Kidney (tissue), 14 donors: ENCODE measurements around the gene HSF2BP. TPM values are rescaled to one million over a fixed set of nuclear protein-coding genes. Genes with fewer than 3 reads are reported as not detected.

Experiments used
- DNase-seq, 5 donors: peaks; one replicate each; pipeline ENCODE4 v3.0.0-alpha.2; 2013 to 2020
- FAIRE-seq: peaks from 2 replicates; lab custom pipeline; 2012; peaks lifted over from hg19 to GRCh38; lab: Jason Lieb, UNC
- H3K27ac ChIP-seq, 2 donors: one replicate each; pipeline ENCODE4 v1.7.0; 2013; ENCODE audit warnings: low read depth in 2 of 2, low read length in 2 of 2, inconsistent platforms in 1 of 2
- H3K27me3 ChIP-seq: one replicate; pipeline ENCODE4 v1.7.1; 2013; ENCODE audit warnings: low read length, inconsistent platforms; ENCODE audit not compliant: control insufficient read depth, insufficient read depth
- H3K36me3 ChIP-seq, 3 donors: one replicate each; pipeline versions ENCODE4 v1.7.0 to v1.7.1; 2013; ENCODE audit warnings: low read length in 3 of 3, control low read depth in 1 of 3, inconsistent platforms in 1 of 3; ENCODE audit not compliant: insufficient read depth in 3 of 3, control insufficient read depth in 2 of 3
- H3K4me1 ChIP-seq, 3 donors: one replicate each; pipeline versions ENCODE4 v1.7.0 to v1.7.1; 2013; ENCODE audit warnings: low read length in 3 of 3, inconsistent platforms in 1 of 3, low read depth in 1 of 3; ENCODE audit not compliant: control insufficient read depth in 2 of 3, insufficient read depth in 2 of 3
- H3K4me3 ChIP-seq, 3 donors: one replicate each; pipeline versions ENCODE4 v1.7.0 to v1.8.1; 2013; ENCODE audit warnings: low read length in 3 of 3, control low read depth in 1 of 3, inconsistent platforms in 1 of 3
- H3K9ac ChIP-seq, 3 donors: one replicate each; pipeline versions ENCODE4 v1.7.0 to v1.7.1; 2013; ENCODE audit warnings: low read length in 3 of 3, control low read depth in 1 of 3, inconsistent platforms in 1 of 3
- H3K9me3 ChIP-seq, 3 donors: one replicate each; pipeline versions ENCODE4 v1.7.0 to v1.7.1; 2013; ENCODE audit warnings: low read length in 3 of 3, control low read depth in 1 of 3, inconsistent platforms in 1 of 3; ENCODE audit not compliant: control insufficient read depth in 2 of 3, insufficient read depth in 1 of 3
- CTCF ChIP-seq: IDR thresholded peaks from 3 replicates; pipeline ENCODE4 v1.5.1; 2012; ENCODE audit warnings: mild to moderate bottlenecking, moderate library complexity, borderline replicate concordance; ENCODE audit not compliant: insufficient read depth; ENCODE audit errors: extremely low read depth
- intact Hi-C: fragments of 100-400 bp; cut with DNase I; formaldehyde crosslinking; loops from one replicate; pipeline ENCODE4 v1.11.1; 2022
- polyA plus RNA-seq: library from polyadenylated mRNA; stranded (reverse); fragments of 350-450 nt; fragmentation: Illumina TruSeq; extraction: RNeasy Lipid Tissue Mini Kit (QIAGEN cat#74804); gene quantifications from one replicate; pipeline ENCODE4 v1.2.3, GENCODE V29; 2014; ENCODE audit warnings: low read depth, low replicate concordance; ENCODE audit not compliant: insufficient read depth
- total RNA-seq: library from RNA; stranded (reverse); fragmentation: NEBNext Ultra II Directional; extraction: Animal tissue kit (Norgen Biotek cat#: 25700); gene quantifications from one replicate; pipeline ENCODE4 v1.2.1, GENCODE V29; 2021
- donor health status: control.
- donor health status: control.
- donor health status: control.
- donor health status: control.
- donor health status: control.
- donor health status: DM: yes; HTN: yes; CAD: no.
- donor health status: Normal renal cell carcinoma (clear cell type).

The HSF2BP gene
- total and polyA plus RNA-seq, 2 donors from 2014 or later, result 0.19 to 0.60 TPM

- Histone ChIP-seq H3K27ac (no peak overlapping the region), H3K9ac (no peak overlapping the region), H3K27me3 (no peaks in the 10 kb centered on the region), H3K4me1 (no peaks in the 10 kb centered on the region), H3K4me3 (no peak overlapping the region), H3K36me3 (peaks cover 2 to 20% (median 14%) of the 10 kb centered on the region in 3 donors), H3K9me3 (no peaks in the 10 kb centered on the region)
- intact Hi-C loops, result no loop called here
- DNase-seq (no peak), FAIRE-seq (no peak)
- no peak for TF ChIP-seq CTCF
Observed at GRCh38 chr21:43676391-43676790, 17.1 kb upstream of the HSF2BP start.

GRCh38 chr21:43675871-43676270 lies 16.6 kb upstream of the HSF2BP start:
- intact Hi-C loops, result no loop called here
- H3K4me1 ChIP-seq, result no peaks in the 10 kb centered on the region
- DNase-seq (no peak), FAIRE-seq (no peak)
- H3K27me3 ChIP-seq, result no peaks in the 10 kb centered on the region
- no peak overlapping the region for H3K4me3 ChIP-seq
- no peak overlapping the region for H3K27ac ChIP-seq
- no peak overlapping the region for H3K9ac ChIP-seq
- TF ChIP-seq CTCF, result no peak
- H3K36me3 ChIP-seq, result peaks cover 2 to 20% (median 17%) of the 10 kb centered on the region in 3 donors
- H3K9me3 ChIP-seq, result no peaks in the 10 kb centered on the region

- Histone ChIP-seq H3K4me3 (no peak overlapping the region), H3K4me1 (no peaks in the 10 kb centered on the region), H3K36me3 (peaks cover 0 to 6% (median 3%) of the 10 kb centered on the region in 3 donors), H3K9ac (no peak overlapping the region), H3K27me3 (no peaks in the 10 kb centered on the region), H3K27ac (no peak overlapping the region), H3K9me3 (no peaks in the 10 kb centered on the region)
- DNase-seq (no peak), FAIRE-seq (no peak)
- no peak for TF ChIP-seq CTCF
- intact Hi-C loops, result no loop called here
Observed at GRCh38 chr21:43669828-43670605, 10.7 kb upstream of the HSF2BP start.
